A549 (cell line): ENCODE data around the gene FAM53B.

Experiments used
- CTCF ChIP-seq: fragments of >200 bp; sonication (Bioruptor Twin); formaldehyde crosslinking; IDR thresholded peaks from 3 replicates; pipeline ENCODE4 v1.5.1; 2016
- ELK1 ChIP-seq: fragments of 150-350 bp; IDR thresholded peaks from 2 replicates; pipeline ENCODE4 v1.6.1; 2014; ENCODE audit warnings: low read depth, mild to moderate bottlenecking, low read length
- FOXS1 ChIP-seq: fragments of 250-450 bp; sonication (Bioruptor Pico); IDR thresholded peaks from 2 replicates; pipeline ENCODE4 v1.5.0; 2020; ENCODE audit warnings: mild to moderate bottlenecking, moderate library complexity
- POLR2A ChIP-seq: IDR thresholded peaks from 2 replicates; pipeline ENCODE4 v1.6.1; 2012; ENCODE audit warnings: mild to moderate bottlenecking, low read length
- REST ChIP-seq: fragments of 200-600 bp; sonication (generic); IDR thresholded peaks from 2 replicates; pipeline ENCODE4 v1.6.1; 2016; ENCODE audit warnings: antibody characterized with exemption, mild to moderate bottlenecking, moderate library complexity
- SMC3 ChIP-seq: fragments of >200 bp; sonication (Bioruptor Twin); formaldehyde crosslinking; IDR thresholded peaks from 3 replicates; pipeline ENCODE4 v1.6.1; 2018; ENCODE audit warnings: inconsistent platforms
- TP53 ChIP-seq: fragments of 250-450 bp; sonication (Bioruptor Pico); IDR thresholded peaks from 2 replicates; pipeline ENCODE4 v1.5.0; 2021; ENCODE audit warnings: mild to moderate bottlenecking, moderate library complexity
- USF2 ChIP-seq: fragments of 450-650 bp; IDR thresholded peaks from 2 replicates; pipeline ENCODE4 v1.6.1; 2014; ENCODE audit warnings: antibody characterized with exemption

- TF ChIP-seq POLR2A (no peak), USF2 (no peak), SMC3 (no peak), FOXS1 (CRISPR knock-in tag) (no peak), ELK1 (no peak), CTCF (no peak), TP53 (CRISPR knock-in tag) (no peak), REST (no peak)
Measured at GRCh38 chr10:124661660-124662180, 82.5 kb downstream of the FAM53B start.
